Peyer's patch (tissue), 4 donors: Measurements from ENCODE around the gene ATOX1. TPM values are rescaled to one million over a fixed set of nuclear protein-coding genes. Genes with fewer than 3 reads are reported as not detected.

Source experiments
- DNase-seq, 3 donors: peaks; one replicate each; pipeline ENCODE4 v3.0.0-alpha.2; 2017 to 2019
- H3K27ac ChIP-seq, 4 donors: fragments of 200-600 bp; sonication (generic); one replicate each; pipeline ENCODE4 v1.5.1; 2016 to 2019
- H3K27me3 ChIP-seq, 2 donors: fragments of 200-600 bp; sonication (generic); one replicate each; pipeline ENCODE4 v1.5.1; 2019
- H3K36me3 ChIP-seq, 3 donors: fragments of 200-600 bp; sonication (generic); one replicate each; pipeline ENCODE4 v1.5.1; 2016 to 2019
- H3K4me1 ChIP-seq, 4 donors: fragments of 200-600 bp; sonication (generic); one replicate each; pipeline ENCODE4 v1.5.1; 2016 to 2019
- H3K4me3 ChIP-seq, 4 donors: fragments of 200-600 bp; sonication (generic); 1 replicate in 3 of 4; 2 replicates in 1 of 4; pipeline ENCODE4 v1.5.1; 2016 to 2019; ENCODE audit warnings: mild to moderate bottlenecking in 1 of 4
- H3K9me3 ChIP-seq, 4 donors: fragments of 200-600 bp; sonication (generic); one replicate each; pipeline ENCODE4 v1.5.1; 2016 to 2019; ENCODE audit warnings: mild to moderate bottlenecking in 1 of 4
- POLR2A ChIP-seq, 2 donors: fragments of 450-650 bp; IDR thresholded peaks; one replicate each; pipeline ENCODE4 v1.5.1; 2017; ENCODE audit warnings: antibody characterized with exemption in 2 of 2, mild to moderate bottlenecking in 2 of 2, moderate library complexity in 2 of 2
- total RNA-seq, 4 donors: library from RNA; depleted of rRNA; stranded (reverse); fragments of >200 nt; gene quantifications; one replicate each; pipeline ENCODE4 v1.1.0, GENCODE V29; 2016
- TF ChIP-seq, protein P1 (sequence below), 6 experiments: fragments of 450-650 bp in 4 of 6; fragments of 200-600 bp in 2 of 6; sonication (generic) in 1 of 6; IDR thresholded peaks; one replicate each; pipeline ENCODE4 v1.5.1; 2017 to 2019; ENCODE audit warnings: antibody characterized with exemption in 6 of 6, mild to moderate bottlenecking in 3 of 6, moderate library complexity in 1 of 6

ATOX1 gene
- total RNA-seq, 4 donors from 2014 or later: 99.9 to 161 (median 126) TPM

- H3K4me1 ChIP-seq: peaks cover 0 to 30% (median 10%) of the 10 kb centered on the region in 4 donors
- no peak overlapping the region for H3K4me3 ChIP-seq
- no peaks in the 10 kb centered on the region for H3K27me3 ChIP-seq
- H3K9me3 ChIP-seq: no peaks in the 10 kb centered on the region
- TF ChIP-seq POLR2A (IDR thresholded peaks at IDR 0.05): no peak
- TF ChIP-seq, protein P1, sequence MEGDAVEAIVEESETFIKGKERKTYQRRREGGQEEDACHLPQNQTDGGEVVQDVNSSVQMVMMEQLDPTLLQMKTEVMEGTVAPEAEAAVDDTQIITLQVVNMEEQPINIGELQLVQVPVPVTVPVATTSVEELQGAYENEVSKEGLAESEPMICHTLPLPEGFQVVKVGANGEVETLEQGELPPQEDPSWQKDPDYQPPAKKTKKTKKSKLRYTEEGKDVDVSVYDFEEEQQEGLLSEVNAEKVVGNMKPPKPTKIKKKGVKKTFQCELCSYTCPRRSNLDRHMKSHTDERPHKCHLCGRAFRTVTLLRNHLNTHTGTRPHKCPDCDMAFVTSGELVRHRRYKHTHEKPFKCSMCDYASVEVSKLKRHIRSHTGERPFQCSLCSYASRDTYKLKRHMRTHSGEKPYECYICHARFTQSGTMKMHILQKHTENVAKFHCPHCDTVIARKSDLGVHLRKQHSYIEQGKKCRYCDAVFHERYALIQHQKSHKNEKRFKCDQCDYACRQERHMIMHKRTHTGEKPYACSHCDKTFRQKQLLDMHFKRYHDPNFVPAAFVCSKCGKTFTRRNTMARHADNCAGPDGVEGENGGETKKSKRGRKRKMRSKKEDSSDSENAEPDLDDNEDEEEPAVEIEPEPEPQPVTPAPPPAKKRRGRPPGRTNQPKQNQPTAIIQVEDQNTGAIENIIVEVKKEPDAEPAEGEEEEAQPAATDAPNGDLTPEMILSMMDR (IDR thresholded peaks at IDR 0.05): no peak
- no peak overlapping the region for H3K27ac ChIP-seq
- H3K36me3 ChIP-seq: no peaks in the 10 kb centered on the region
- no peak for DNase-seq
These were observed 22.8 kb upstream of the ATOX1 start for GRCh38 chr5:151781201-151781600.

- no peaks in the 10 kb centered on the region for H3K9me3 ChIP-seq
- no peak for DNase-seq
- H3K4me3 ChIP-seq: no peak overlapping the region
- no peak overlapping the region for H3K27ac ChIP-seq
- no peaks in the 10 kb centered on the region for H3K27me3 ChIP-seq
- TF ChIP-seq, protein P1 (IDR thresholded peaks at IDR 0.05): no peak
- no peak for TF ChIP-seq POLR2A (IDR thresholded peaks at IDR 0.05)
- H3K36me3 ChIP-seq: no peaks in the 10 kb centered on the region
- peaks cover 0 to 32% (median 10%) of the 10 kb centered on the region in 4 donors for H3K4me1 ChIP-seq
These were observed 21.9 kb upstream of the ATOX1 start for GRCh38 chr5:151780348-151780747.

DNA sequence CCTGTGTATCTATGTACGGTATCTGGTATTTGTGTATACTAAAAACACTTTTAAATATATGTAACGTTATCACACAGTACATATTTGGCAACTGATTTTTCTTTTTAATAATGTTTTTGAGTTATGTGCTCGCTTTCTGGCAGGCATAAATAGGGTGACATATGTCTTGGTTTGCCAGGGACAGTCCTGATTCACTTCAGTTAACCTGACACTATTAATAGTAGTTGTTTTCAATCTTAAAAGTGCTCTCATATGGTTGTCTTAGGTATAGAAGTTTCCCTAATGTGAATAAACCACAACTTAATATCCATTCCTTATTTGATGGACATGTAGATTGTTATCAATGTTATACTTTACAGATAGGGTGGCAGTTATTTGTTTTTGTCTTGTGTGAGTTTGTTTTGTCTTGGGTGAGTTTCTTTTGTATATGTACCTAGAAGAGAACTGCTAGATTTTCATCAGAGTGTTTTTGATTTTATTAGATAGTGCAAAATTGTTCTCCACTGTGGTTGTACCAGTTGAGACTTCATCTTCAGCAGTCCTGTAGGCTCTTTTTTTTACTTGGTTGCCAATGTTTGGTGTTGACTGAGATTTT, 21.2 kb upstream of the ATOX1 start:
- no peaks in the 10 kb centered on the region for H3K27me3 ChIP-seq
- H3K36me3 ChIP-seq: no peaks in the 10 kb centered on the region
- peaks cover 0 to 32% (median 10%) of the 10 kb centered on the region in 4 donors for H3K4me1 ChIP-seq
- no peaks in the 10 kb centered on the region for H3K9me3 ChIP-seq
- DNase-seq: no peak
- TF ChIP-seq POLR2A (IDR thresholded peaks at IDR 0.05): no peak
- TF ChIP-seq, protein P1 (IDR thresholded peaks at IDR 0.05): no peak
- no peak overlapping the region for H3K4me3 ChIP-seq
- no peak overlapping the region for H3K27ac ChIP-seq

- Histone ChIP-seq H3K27ac (no peak overlapping the region), H3K4me3 (no peak overlapping the region)
These were observed 16.7 kb upstream of the ATOX1 start for GRCh38 chr5:151775025-151775606.

DNA sequence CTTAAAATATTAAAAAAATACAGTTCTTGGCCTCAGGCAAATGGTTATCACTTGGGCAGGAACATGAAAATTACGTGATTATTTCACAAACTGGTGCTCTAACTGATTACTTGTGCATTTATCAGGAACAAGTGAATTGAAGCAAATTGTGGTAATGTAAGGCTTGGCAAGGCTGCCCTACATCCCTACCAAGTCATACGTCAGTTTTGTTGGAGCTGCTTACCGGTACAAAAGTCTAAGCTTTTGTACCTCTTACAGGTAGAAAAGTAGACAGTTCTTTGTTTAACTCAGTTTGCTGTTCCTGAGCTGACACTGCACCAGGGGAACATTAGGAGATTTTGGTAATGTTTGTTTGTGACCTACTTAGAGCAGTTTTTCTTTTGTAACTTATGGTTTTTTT, 15.5 kb upstream of the ATOX1 start:
- TF ChIP-seq POLR2A (IDR thresholded peaks at IDR 0.05): no peak
- TF ChIP-seq, protein P1 (IDR thresholded peaks at IDR 0.05): no peak
- no peak overlapping the region for H3K27ac ChIP-seq
- H3K9me3 ChIP-seq: no peaks in the 10 kb centered on the region
- no peak for DNase-seq
- no peaks in the 10 kb centered on the region for H3K27me3 ChIP-seq
- no peaks in the 10 kb centered on the region for H3K36me3 ChIP-seq
- H3K4me3 ChIP-seq: peak overlapping the region in 3 of 4 donors; percentile 89 to 91 (median 90)
- H3K4me1 ChIP-seq: peaks cover 0 to 35% (median 9%) of the 10 kb centered on the region in 4 donors

More at GRCh38 chr5:151775025-151775606, 16.7 kb upstream of the ATOX1 start:
- TF ChIP-seq, protein P1 (IDR thresholded peaks at IDR 0.05): no peak
- no peak for TF ChIP-seq POLR2A (IDR thresholded peaks at IDR 0.05)
- H3K36me3 ChIP-seq: no peaks in the 10 kb centered on the region
- H3K4me1 ChIP-seq: peaks cover 0 to 29% (median 9%) of the 10 kb centered on the region in 4 donors
- H3K9me3 ChIP-seq: no peaks in the 10 kb centered on the region
- DNase-seq: no peak
- H3K27me3 ChIP-seq: no peaks in the 10 kb centered on the region
